GM19099 (cell line): Measurements from ENCODE around the gene PLEKHA6.

Source experiments
- POLR2A ChIP-seq: IDR thresholded peaks from 3 replicates; pipeline ENCODE4 v1.6.1; 2011; ENCODE audit warnings: low read depth; ENCODE audit not compliant: insufficient read length; ENCODE audit errors: extremely low read depth

The PLEKHA6 gene

GRCh38 chr1:204206121-204206520 is 153.6 kb downstream of the PLEKHA6 start:
- TF ChIP-seq POLR2A: no peak

GRCh38 chr1:204205486-204205885 is 154.2 kb downstream of the PLEKHA6 start:
- TF ChIP-seq POLR2A: no peak

GRCh38 chr1:204204944-204205343 is 154.8 kb downstream of the PLEKHA6 start:
- no peak for TF ChIP-seq POLR2A

- no peak for TF ChIP-seq POLR2A
Measured at GRCh38 chr1:204203206-204203767, 156.4 kb downstream of the PLEKHA6 start.

- no peak for TF ChIP-seq POLR2A
Measured at GRCh38 chr1:204202481-204202880, 157.2 kb downstream of the PLEKHA6 start.

- no peak for TF ChIP-seq POLR2A
Measured at GRCh38 chr1:204201348-204202040, 158.2 kb downstream of the PLEKHA6 start.

- no peak for TF ChIP-seq POLR2A
Measured at GRCh38 chr1:204199579-204199978, 160.2 kb downstream of the PLEKHA6 start.

- TF ChIP-seq POLR2A: no peak
Measured at GRCh38 chr1:204198348-204199340, 161.1 kb downstream of the PLEKHA6 start.

- TF ChIP-seq POLR2A: no peak
Measured at GRCh38 chr1:204197068-204197467, 162.7 kb downstream of the PLEKHA6 start.

- no peak for TF ChIP-seq POLR2A
Measured at GRCh38 chr1:204196068-204196795, 163.5 kb downstream of the PLEKHA6 start, which contains the start of gene KISS1. Gene KISS1 (minus strand): TSS chr1:204196491. CDS start chr1:204192876, 3,615 bp downstream.

- TF ChIP-seq POLR2A: no peak
Measured at GRCh38 chr1:204194771-204195170, 165.0 kb downstream of the PLEKHA6 start.

GRCh38 chr1:204194080-204194479 is 165.6 kb downstream of the PLEKHA6 start:
- no peak for TF ChIP-seq POLR2A

GRCh38 chr1:204192589-204193352 is 167.0 kb downstream of the PLEKHA6 start:
- TF ChIP-seq POLR2A: no peak

- no peak for TF ChIP-seq POLR2A
Measured at GRCh38 chr1:204192046-204192445, 167.7 kb downstream of the PLEKHA6 start.
